GM18909 (cell line): ENCODE results near the gene VCP.

Experiments used
- ATAC-seq: cut with Tn5 transposase; IDR thresholded peaks from one replicate; pipeline ENCODE4 v1.9.1; 2021; ENCODE audit warnings: mild to moderate bottlenecking; ENCODE audit not compliant: unreplicated experiment, poor library complexity

The VCP gene

GRCh38 chr9:35070823-35071813, 1.3 kb downstream of the VCP start:
- ATAC-seq = no peak

- no peak for ATAC-seq
Observed at GRCh38 chr9:35069020-35069419, 3.4 kb downstream of the VCP start.

GRCh38 chr9:35067056-35067455, 5.4 kb downstream of the VCP start:
- no peak for ATAC-seq

- ATAC-seq = no peak
Observed at GRCh38 chr9:35060548-35061207, 11.7 kb downstream of the VCP start.

- ATAC-seq = no peak
Observed at GRCh38 chr9:35059438-35059837, 13.0 kb downstream of the VCP start.

GRCh38 chr9:35057271-35057620, 15.2 kb downstream of the VCP start:
- ATAC-seq = no peak

- ATAC-seq = no peak
Observed at GRCh38 chr9:35056571-35057270, 15.7 kb downstream of the VCP start.

GRCh38 chr9:35054871-35055644, 17.4 kb downstream of the VCP start:
- ATAC-seq = no peak

GRCh38 chr9:35054185-35054835, 18.1 kb downstream of the VCP start:
- no peak for ATAC-seq

- peak; percentile 58 for ATAC-seq
Observed at GRCh38 chr9:35051069-35051967, 21.1 kb downstream of the VCP start.

GRCh38 chr9:35048511-35048910, 23.9 kb downstream of the VCP start:
- no peak for ATAC-seq

GRCh38 chr9:35044071-35044470, 28.4 kb downstream of the VCP start:
- ATAC-seq = no peak

GRCh38 chr9:35042891-35043545, 29.4 kb downstream of the VCP start:
- ATAC-seq = no peak

GRCh38 chr9:35042081-35042604, 30.3 kb downstream of the VCP start:
- ATAC-seq = no peak

- no peak for ATAC-seq
Observed at GRCh38 chr9:35035851-35036701, 36.3 kb downstream of the VCP start.

GRCh38 chr9:35033101-35033500, 39.3 kb downstream of the VCP start:
- no peak for ATAC-seq

GRCh38 chr9:35029852-35030251, 42.6 kb downstream of the VCP start:
- ATAC-seq = no peak
